HepG2 (cell line): ENCODE results near the gene FNBP1L. TPM values are rescaled to one million over a fixed set of nuclear protein-coding genes. Genes with fewer than 3 reads are reported as not detected.

Experiments used
- ATAC-seq: fragments of 200-7000 bp; cut with Tn5 transposase; 3 replicates; pipeline ENCODE4 v1.9.1; 2020; ENCODE audit warnings: mild to moderate bottlenecking, moderate library complexity
- BruUV-seq: library from RNA; stranded (reverse); fragments of 400-500 nt; replicated peaks from 2 replicates; lab custom pipeline; 2021; lab: Mats Ljungman, UMichigan
- CTCF ChIA-PET: fragments of 300-600 bp; formaldehyde crosslinking; extraction: SDS; loops from one replicate; lab custom pipeline; 2021; ENCODE audit warnings: low total read pairs, inconsistent platforms, low intra/inter-chr PET ratio; lab: Yijun Ruan, JAX
- POLR2A ChIA-PET: fragments of 350-600 bp; sonication (Branson Sonifier 250); formaldehyde crosslinking; loops from one replicate; lab custom pipeline; 2020; ENCODE audit warnings: antibody characterized with exemption, inconsistent platforms; lab: Yijun Ruan, JAX
- DNase-seq: peaks from one replicate; pipeline ENCODE4 v3.0.0-alpha.2; 2015; ENCODE audit warnings: low spot score
- FAIRE-seq: peaks from 3 replicates; lab custom pipeline; 2011; peaks lifted over from hg19 to GRCh38; lab: Jason Lieb, UNC
- H2AFZ ChIP-seq: one replicate; pipeline ENCODE4 v1.6.1; 2011; ENCODE audit warnings: low read length, inconsistent platforms
- H3K27ac ChIP-seq: fragments of 300-600 bp; 3 replicates; pipeline ENCODE4 v1.8.0; 2011; ENCODE audit warnings: mixed run types, mild to moderate bottlenecking, mixed read lengths, low read length, inconsistent platforms; ENCODE audit not compliant: insufficient read depth; ENCODE audit errors: extremely low read length
- H3K27me3 ChIP-seq, 2 experiments: fragments of 200-600 bp in 1 of 2; 2 replicates in 1 of 2; 3 replicates in 1 of 2; pipeline versions ENCODE4 v1.6.0 to v1.8.0; 2011; ENCODE audit warnings: low read length in 2 of 2, mild to moderate bottlenecking in 2 of 2, moderate library complexity in 2 of 2, inconsistent platforms in 1 of 2; ENCODE audit not compliant: insufficient read depth in 2 of 2, control insufficient read depth in 1 of 2
- H3K36me3 ChIP-seq, 2 experiments: fragments of 200-600 bp in 1 of 2; replicated peaks in 1 of 2; 2 replicates in 1 of 2; 3 replicates in 1 of 2; pipeline versions ENCODE4 v1.5.1 to v1.8.0; 2011; ENCODE audit warnings: low read length in 2 of 2, inconsistent platforms in 1 of 2; ENCODE audit not compliant: insufficient read depth in 2 of 2, control insufficient read depth in 1 of 2
- H3K4me1 ChIP-seq: 2 replicates; pipeline ENCODE4 v1.5.1; 2012; ENCODE audit warnings: low read length, inconsistent platforms; ENCODE audit not compliant: insufficient read depth
- H3K4me2 ChIP-seq: 2 replicates; pipeline ENCODE4 v1.6.0; 2011; ENCODE audit warnings: low read depth, low read length, inconsistent platforms
- H3K4me3 ChIP-seq, 3 experiments: fragments of 200-600 bp in 1 of 3; sonication (generic), shearing (Covaris generic) in 1 of 3; replicated peaks in 1 of 3; 2 replicates each; pipeline ENCODE4 v1.5.1; 2011 to 2016; ENCODE audit warnings: low read length in 3 of 3, inconsistent platforms in 2 of 3, low read depth in 2 of 3, mild to moderate bottlenecking in 2 of 3, control low read depth in 1 of 3, mixed read lengths in 1 of 3; ENCODE audit not compliant: insufficient read depth in 1 of 3
- H3K79me2 ChIP-seq: one replicate; pipeline ENCODE4 v1.6.1; 2011; ENCODE audit warnings: low read length, inconsistent platforms; ENCODE audit not compliant: insufficient read depth
- H3K9ac ChIP-seq: 2 replicates; pipeline ENCODE4 v1.6.0; 2011; ENCODE audit warnings: mild to moderate bottlenecking, low read depth, low read length, inconsistent platforms; ENCODE audit not compliant: insufficient read depth
- H3K9me3 ChIP-seq: 2 replicates; pipeline ENCODE4 v1.5.1; 2012; ENCODE audit warnings: mild to moderate bottlenecking, low read length
- H4K20me1 ChIP-seq: 2 replicates; pipeline ENCODE4 v1.6.0; 2011; ENCODE audit warnings: inconsistent platforms, mild to moderate bottlenecking, low read length, moderate library complexity; ENCODE audit not compliant: insufficient read depth
- GPN1 ChIP-seq: sonication (generic); formaldehyde crosslinking; IDR thresholded peaks from 2 replicates; pipeline ENCODE4 v1.5.1; 2020; ENCODE audit warnings: missing genetic modification reagents, borderline replicate concordance
- ISL2 ChIP-seq: sonication (generic); formaldehyde crosslinking; IDR thresholded peaks from 2 replicates; pipeline ENCODE4 v1.5.0; 2020; ENCODE audit warnings: missing genetic modification reagents
- KDM3A ChIP-seq: IDR thresholded peaks from 2 replicates; pipeline ENCODE4 v1.6.1; 2018; ENCODE audit warnings: low read depth, missing compliant biosample characterization
- MZF1 ChIP-seq: sonication (generic); formaldehyde crosslinking; IDR thresholded peaks from 2 replicates; pipeline ENCODE4 v1.8.1; 2023; ENCODE audit warnings: mild to moderate bottlenecking, missing genetic modification reagents, borderline replicate concordance
- PATZ1 ChIP-seq: sonication (generic); formaldehyde crosslinking; IDR thresholded peaks from 2 replicates; pipeline ENCODE4 v1.4.0; 2020; ENCODE audit warnings: missing genetic modification reagents
- U2AF2 ChIP-seq: fragments of 200-400 bp; formaldehyde crosslinking; IDR thresholded peaks from 2 replicates; pipeline ENCODE4 v1.6.1; 2017; ENCODE audit warnings: low read depth, mild to moderate bottlenecking, low read length
- ZBTB37 ChIP-seq: sonication (generic); formaldehyde crosslinking; IDR thresholded peaks from 2 replicates; pipeline ENCODE4 v1.4.0; 2020; ENCODE audit warnings: mild to moderate bottlenecking, missing genetic modification reagents
- ZBTB39 ChIP-seq: sonication (generic); formaldehyde crosslinking; IDR thresholded peaks from 2 replicates; pipeline ENCODE4 v1.5.0; 2020; ENCODE audit warnings: missing genetic modification reagents
- WGBS: methylation state at CpG from one replicate; pipeline ENCODE4 v1.1.6; 2017; ENCODE audit warnings: low lambda C conversion rate; 5-methylcytosine and 5-hydroxymethylcytosine counted together
- in situ Hi-C: cut with HindIII; loops from 2 replicates; pipeline ENCODE4 v1.10.0; 2017; ENCODE audit warnings: low pct_unique_long_range_greater_than_20kb; ENCODE audit not compliant: extremely low pct_ligation_motif_present
- intact Hi-C: fragments of 100-400 bp; cut with micrococcal nuclease; formaldehyde crosslinking; loops from one replicate; pipeline ENCODE4 v1.10.0; 2022; ENCODE audit not compliant: unreplicated experiment
- polyA plus RNA-seq, 8 experiments: library from polyadenylated mRNA; depleted of rRNA in 3 of 8; stranded (reverse) in 7 of 8; unstranded in 1 of 8; fragments of >200 nt; fragmentation: Illumina TruSeq in 4 of 8; extraction: Trizol in 4 of 8; gene quantifications; 2 replicates each; pipeline versions ENCODE4 v1.2.1 to v1.2.3, GENCODE V29; 2011 to 2016; ENCODE audit warnings: low read depth in 4 of 8, missing spikeins in 1 of 8, mixed read lengths in 1 of 8; ENCODE audit not compliant: insufficient read depth in 1 of 8
- total RNA-seq, 5 experiments: library from RNA; depleted of rRNA; stranded (reverse); fragments of >200 nt; fragmentation: Illumina TruSeq; extraction: Trizol; gene quantifications; 2 replicates each; pipeline ENCODE4 v1.2.3, GENCODE V29; 2016; ENCODE audit warnings: low read depth in 1 of 5

The FNBP1L gene
- total and polyA plus RNA-seq, 2 of the 13 experiments (the other 11 are each of a cell fraction or from before 2014, with no cell fraction given) = 24.1 to 27.1 TPM

- H3K27ac ChIP-seq = no peak overlapping the region
- H2AFZ ChIP-seq = no peak overlapping the region
- in situ Hi-C loops (no loop called here), intact Hi-C loops (no loop called here)
- no peaks in the 10 kb centered on the region for H3K79me2 ChIP-seq
- no peak overlapping the region for H3K4me2 ChIP-seq
- no peak overlapping the region for H3K9ac ChIP-seq
- H4K20me1 ChIP-seq = no peaks in the 10 kb centered on the region
- FAIRE-seq (no peak), DNase-seq (no peak), ATAC-seq (no peak)
- H3K4me1 ChIP-seq = peaks cover 9% of the 10 kb centered on the region; the same call in 1 of the 2 replicates
- no peaks in the 10 kb centered on the region for H3K27me3 ChIP-seq
- BruUV-seq = no TSS peak
- CTCF ChIA-PET = no interaction called here
- 97% methylated on average over 2 of the region's 2 CpGs for WGBS
- no peak for TF ChIP-seq GPN1 (CRISPR knock-in tag)
- no peak for TF ChIP-seq U2AF2
- TF ChIP-seq MZF1 = no peak
- no peak for TF ChIP-seq PATZ1 (CRISPR knock-in tag)
- TF ChIP-seq KDM3A (CRISPR knock-in tag) = no peak
- no peak for TF ChIP-seq ZBTB37 (CRISPR knock-in tag)
- TF ChIP-seq ZBTB39 (CRISPR knock-in tag) = no peak
- TF ChIP-seq ISL2 (CRISPR knock-in tag) = no peak
- POLR2A ChIA-PET = no interaction called here
- no peak overlapping the region for H3K4me3 ChIP-seq
- no peaks in the 10 kb centered on the region for H3K9me3 ChIP-seq
- H3K36me3 ChIP-seq = peaks cover 3 to 20% of the 10 kb centered on the region in 2 experiments; a peak in 4 of 5 replicates
Observed at GRCh38 chr1:93521618-93522017, 73.7 kb downstream of the FNBP1L start.
